HEK293T (cell line): ENCODE results near the gene ZNF385C.

Experiments
- CTCF ChIA-PET: fragments of 350-600 bp; formaldehyde crosslinking; extraction: SDS; loops from one replicate; lab custom pipeline; 2021; ENCODE audit warnings: antibody characterized with exemption, inconsistent platforms; lab: Yijun Ruan, JAX
- POLR2A ChIA-PET: fragments of 350-600 bp; formaldehyde crosslinking; extraction: SDS; loops from one replicate; lab custom pipeline; 2020; ENCODE audit warnings: antibody characterized with exemption, inconsistent platforms; lab: Yijun Ruan, JAX
- DNase-seq: peaks from one replicate; pipeline ENCODE4 v3.0.0; 2012; ENCODE audit warnings: mixed read lengths; ENCODE audit errors: extremely low spot score
- ARNT ChIP-seq: fragments of 450-650 bp; IDR thresholded peaks from 2 replicates; pipeline ENCODE4 v1.6.1; 2017; ENCODE audit warnings: mild to moderate bottlenecking
- BHLHE40 ChIP-seq: fragments of 450-650 bp; IDR thresholded peaks from 2 replicates; pipeline ENCODE4 v1.6.1; 2016; ENCODE audit warnings: mild to moderate bottlenecking, moderate library complexity, borderline replicate concordance
- CTBP1 ChIP-seq: fragments of 450-650 bp; IDR thresholded peaks from 2 replicates; pipeline ENCODE4 v1.6.1; 2016; ENCODE audit warnings: borderline replicate concordance
- ELF4 ChIP-seq: fragments of 450-650 bp; IDR thresholded peaks from 2 replicates; pipeline ENCODE4 v1.6.1; 2017; ENCODE audit warnings: antibody characterized with exemption
- FOXA1 ChIP-seq: fragments of 450-650 bp; IDR thresholded peaks from 2 replicates; pipeline ENCODE4 v1.6.1; 2016; ENCODE audit warnings: mild to moderate bottlenecking
- FOXK2 ChIP-seq: fragments of 450-650 bp; IDR thresholded peaks from 2 replicates; pipeline ENCODE4 v1.6.1; 2016; ENCODE audit warnings: mild to moderate bottlenecking
- FOXM1 ChIP-seq: fragments of 450-650 bp; IDR thresholded peaks from 2 replicates; pipeline ENCODE4 v1.6.1; 2017; ENCODE audit warnings: mild to moderate bottlenecking, borderline replicate concordance
- HDGF ChIP-seq: fragments of 450-650 bp; IDR thresholded peaks from 2 replicates; pipeline ENCODE4 v1.6.1; 2017; ENCODE audit warnings: antibody characterized with exemption, borderline replicate concordance
- L3MBTL2 ChIP-seq: fragments of 450-650 bp; conservative IDR thresholded peaks from 2 replicates; pipeline ENCODE4 v1.6.1; 2016; ENCODE audit warnings: mild to moderate bottlenecking
- LEF1 ChIP-seq: fragments of 450-650 bp; IDR thresholded peaks from 2 replicates; pipeline ENCODE4 v1.6.1; 2017; ENCODE audit warnings: mild to moderate bottlenecking, borderline replicate concordance
- NFRKB ChIP-seq: fragments of 450-650 bp; IDR thresholded peaks from 2 replicates; pipeline ENCODE4 v1.6.1; 2016; ENCODE audit warnings: mild to moderate bottlenecking, moderate library complexity
- SP1 ChIP-seq: fragments of 450-650 bp; IDR thresholded peaks from 2 replicates; pipeline ENCODE4 v1.6.1; 2017
- SUZ12 ChIP-seq: fragments of 450-650 bp; IDR thresholded peaks from 2 replicates; pipeline ENCODE4 v1.6.1; 2016; ENCODE audit warnings: mild to moderate bottlenecking
- TARDBP ChIP-seq: fragments of 450-650 bp; IDR thresholded peaks from 2 replicates; pipeline ENCODE4 v1.6.1; 2016
- ZNF384 ChIP-seq: fragments of 450-650 bp; IDR thresholded peaks from 2 replicates; pipeline ENCODE4 v1.6.1; 2016
- TF ChIP-seq, protein P1 (sequence below): fragments of 450-650 bp; IDR thresholded peaks from 2 replicates; pipeline ENCODE4 v1.6.1; 2016

Gene ZNF385C

GRCh38 chr17:42053731-42054500, 44.4 kb downstream of the ZNF385C start:
- TF ChIP-seq TARDBP (no peak), CTBP1 (no peak), BHLHE40 (no peak), FOXK2 (no peak), ARNT (no peak), L3MBTL2 (no peak), FOXM1 (no peak), HDGF (no peak), FOXA1 (no peak), SUZ12 (no peak), SP1 (no peak), LEF1 (no peak), ELF4 (no peak), ZNF384 (no peak)
- TF ChIP-seq, protein P1, sequence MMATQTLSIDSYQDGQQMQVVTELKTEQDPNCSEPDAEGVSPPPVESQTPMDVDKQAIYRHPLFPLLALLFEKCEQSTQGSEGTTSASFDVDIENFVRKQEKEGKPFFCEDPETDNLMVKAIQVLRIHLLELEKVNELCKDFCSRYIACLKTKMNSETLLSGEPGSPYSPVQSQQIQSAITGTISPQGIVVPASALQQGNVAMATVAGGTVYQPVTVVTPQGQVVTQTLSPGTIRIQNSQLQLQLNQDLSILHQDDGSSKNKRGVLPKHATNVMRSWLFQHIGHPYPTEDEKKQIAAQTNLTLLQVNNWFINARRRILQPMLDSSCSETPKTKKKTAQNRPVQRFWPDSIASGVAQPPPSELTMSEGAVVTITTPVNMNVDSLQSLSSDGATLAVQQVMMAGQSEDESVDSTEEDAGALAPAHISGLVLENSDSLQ, result no peak
- no peak for DNase-seq
- CTCF ChIA-PET, result interaction anchor here (1.1 to 1.6 kb wide), 2 partner anchors 12 to 29 kb away, joined by 3 to 5 read pairs; no protein-coding TSS in a partner anchor
- POLR2A ChIA-PET, result interaction anchor here (0.7 kb wide), 1 partner anchor 13 kb away, joined by 3 read pairs; no protein-coding TSS in a partner anchor

- POLR2A ChIA-PET, result no interaction called here
- CTCF ChIA-PET, result no interaction called here
- no peak for DNase-seq
- TF ChIP-seq HDGF, result no peak
- no peak for TF ChIP-seq SP1
- no peak for TF ChIP-seq LEF1
- TF ChIP-seq CTBP1, result no peak
- no peak for TF ChIP-seq ELF4
- no peak for TF ChIP-seq FOXM1
- TF ChIP-seq ZNF384, result no peak
- TF ChIP-seq BHLHE40, result no peak
- no peak for TF ChIP-seq ARNT
- TF ChIP-seq L3MBTL2, result no peak
- TF ChIP-seq, protein P1, result no peak
- TF ChIP-seq SUZ12, result no peak
- TF ChIP-seq TARDBP, result no peak
- no peak for TF ChIP-seq FOXK2
Measured at GRCh38 chr17:42052346-42052877, 45.9 kb downstream of the ZNF385C start.

GRCh38 chr17:42051645-42052044, 46.6 kb downstream of the ZNF385C start:
- ChIA-PET POLR2A (interaction anchor here (0.9 to 1.4 kb wide), 4 partner anchors 26 to 40 kb away, joined by 3 to 4 read pairs (median 3); partner anchors contain the start of gene NKIRAS2), CTCF (interaction anchor here (0.6 to 1.2 kb wide), 6 partner anchors 14 to 92 kb away, joined by 3 to 6 read pairs (median 4); partner anchors contain the start of gene DNAJC7)
- no peak for TF ChIP-seq ZNF384
- TF ChIP-seq FOXK2, result no peak
- no peak for TF ChIP-seq CTBP1
- no peak for TF ChIP-seq NFRKB
- TF ChIP-seq, protein P1, result no peak
- no peak for TF ChIP-seq LEF1
- TF ChIP-seq L3MBTL2, result no peak
- no peak for TF ChIP-seq SUZ12
- TF ChIP-seq TARDBP, result no peak
- TF ChIP-seq ARNT, result no peak
- TF ChIP-seq FOXM1, result no peak
- no peak for TF ChIP-seq BHLHE40
- no peak for TF ChIP-seq ELF4
- TF ChIP-seq HDGF, result no peak
- TF ChIP-seq FOXA1, result no peak
- TF ChIP-seq SP1, result no peak
- no peak for DNase-seq

DNA sequence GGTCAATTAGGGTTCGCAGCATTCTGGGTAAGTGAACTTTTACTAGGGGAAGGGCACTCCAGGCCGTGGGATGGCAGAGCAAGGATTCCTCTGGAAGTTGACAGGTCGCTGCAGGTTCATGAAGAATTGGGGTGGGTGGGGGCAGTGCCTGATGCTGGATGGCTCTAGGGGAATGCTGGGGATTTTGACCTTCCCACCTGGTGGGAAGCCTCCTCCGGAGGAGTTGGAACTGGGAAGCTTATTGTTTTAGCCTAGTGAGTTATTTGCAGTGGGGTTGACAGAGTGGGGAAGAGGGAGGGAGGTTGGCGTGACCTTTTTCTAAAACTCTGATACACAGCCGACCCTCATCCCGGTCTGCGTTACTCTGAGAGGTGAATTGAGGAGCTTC, 47.3 kb downstream of the ZNF385C start:
- ChIA-PET POLR2A (interaction anchor here (0.9 to 1.4 kb wide), 4 partner anchors 25 to 41 kb away, joined by 3 to 4 read pairs (median 3); partner anchors contain the start of gene NKIRAS2), CTCF (interaction anchor here (0.6 to 1.2 kb wide), 7 partner anchors 14 to 93 kb away, joined by 3 to 6 read pairs (median 4); partner anchors contain the start of gene DNAJC7)
- TF ChIP-seq FOXK2 (no peak), TARDBP (no peak), FOXA1 (no peak), LEF1 (no peak), L3MBTL2 (no peak), BHLHE40 (no peak), NFRKB (no peak), FOXM1 (no peak), SP1 (no peak), CTBP1 (no peak), SUZ12 (no peak), ELF4 (no peak), HDGF (no peak), ARNT (no peak), ZNF384 (no peak)
- TF ChIP-seq, protein P1, result no peak
- no peak for DNase-seq
